MCF 10A (cell line): ENCODE data around the gene POLA1. TPM values are rescaled to one million over a fixed set of nuclear protein-coding genes. Genes with fewer than 3 reads are reported as not detected.
A peak's percentile ranks its signal among the peaks of the same experiment; 100 is the strongest.

ENCODE experiments used
- BruUV-seq: library from RNA; stranded (reverse); fragments of 400-500 nt; replicated peaks from 2 replicates; lab custom pipeline; 2021; lab: Mats Ljungman, UMichigan
- CTCF ChIA-PET: fragments of 300-600 bp; sonication (Branson Sonifier 250); formaldehyde crosslinking; extraction: SDS; loops from one replicate; lab custom pipeline; 2021; ENCODE audit warnings: antibody characterized with exemption, inconsistent platforms; lab: Yijun Ruan, JAX
- POLR2A ChIA-PET: fragments of 300-600, 350-650 bp; sonication (Branson Sonifier 250); formaldehyde crosslinking; extraction: SDS; loops from one replicate; lab custom pipeline; 2020; ENCODE audit warnings: antibody characterized with exemption, inconsistent platforms; lab: Yijun Ruan, JAX
- DNase-seq: peaks from one replicate; pipeline ENCODE4 v3.0.0-alpha.2; 2018; ENCODE audit not compliant: unreplicated experiment
- H3K27ac Mint-ChIP-seq: one replicate; pipeline ENCODE4 v1.8.0; 2022; ENCODE audit warnings: mild to moderate bottlenecking, low read depth, mixed read lengths; ENCODE audit not compliant: unreplicated experiment
- H3K27me3 Mint-ChIP-seq: one replicate; pipeline ENCODE4 v1.8.0; 2022; ENCODE audit warnings: mixed read lengths; ENCODE audit not compliant: insufficient read depth, unreplicated experiment
- H3K36me3 Mint-ChIP-seq: one replicate; pipeline ENCODE4 v1.8.0; 2022; ENCODE audit warnings: mild to moderate bottlenecking, moderate library complexity, mixed read lengths; ENCODE audit not compliant: insufficient read depth, unreplicated experiment
- H3K4me1 Mint-ChIP-seq: one replicate; pipeline ENCODE4 v1.8.0; 2022; ENCODE audit warnings: mixed read lengths; ENCODE audit not compliant: insufficient read depth, unreplicated experiment
- H3K4me3 Mint-ChIP-seq: one replicate; pipeline ENCODE4 v1.8.0; 2022; ENCODE audit warnings: mild to moderate bottlenecking, moderate library complexity, mixed read lengths; ENCODE audit not compliant: unreplicated experiment
- H3K9me3 Mint-ChIP-seq: one replicate; pipeline ENCODE4 v1.8.0; 2022; ENCODE audit warnings: mixed read lengths; ENCODE audit not compliant: unreplicated experiment
- CTCF ChIP-seq: fragments of 200-600 bp; IDR thresholded peaks from one replicate; pipeline ENCODE4 v1.8.0; 2022; ENCODE audit warnings: antibody characterized with exemption, mild to moderate bottlenecking; ENCODE audit not compliant: unreplicated experiment
- intact Hi-C: fragments of 100-400 bp; cut with micrococcal nuclease; formaldehyde crosslinking; loops from 2 replicates; pipeline ENCODE4 v1.14.1; 2022
- total RNA-seq: library from RNA; stranded (reverse); gene quantifications from 2 replicates; pipeline ENCODE4 v1.2.3, GENCODE V29; 2022

The POLA1 gene
- total RNA-seq, 1 experiment from 2014 or later = 9.8 TPM

- ChIA-PET CTCF (no interaction called here), POLR2A (interaction anchor here (1.1 kb wide), 1 partner anchor 37 kb away, joined by 3 read pairs; no protein-coding TSS in a partner anchor)
- Mint-ChIP-seq H3K9me3 (no peaks in the 10 kb centered on the region), H3K4me3 (peak overlapping the region; percentile 65), H3K36me3 (no peaks in the 10 kb centered on the region), H3K27me3 (peaks cover 31% of the 10 kb centered on the region), H3K4me1 (no peaks in the 10 kb centered on the region), H3K27ac (no peak overlapping the region)
- intact Hi-C loops = no loop called here
- DNase-seq = no peak
- BruUV-seq = no TSS peak
- no peak for TF ChIP-seq CTCF
These were observed 319.3 kb downstream of the POLA1 start for GRCh38 chrX:25012793-25013631.

GRCh38 chrX:25013632-25014365 is 320.1 kb downstream of the POLA1 start:
- CTCF ChIA-PET = no interaction called here
- POLR2A ChIA-PET = interaction anchor here (1.1 kb wide), 1 partner anchor 36 kb away, joined by 3 read pairs; no protein-coding TSS in a partner anchor
- Mint-ChIP-seq H3K36me3 (no peaks in the 10 kb centered on the region), H3K9me3 (no peaks in the 10 kb centered on the region), H3K27ac (no peak overlapping the region), H3K4me3 (peak overlapping the region; percentile 47), H3K4me1 (peaks cover 2% of the 10 kb centered on the region), H3K27me3 (peaks cover 35% of the 10 kb centered on the region)
- no TSS peak for BruUV-seq
- DNase-seq = no peak
- TF ChIP-seq CTCF = no peak
- intact Hi-C loops = no loop called here

GRCh38 chrX:25014366-25014838 is 320.7 kb downstream of the POLA1 start:
- TF ChIP-seq CTCF = no peak
- POLR2A ChIA-PET = no interaction called here
- H3K4me3 Mint-ChIP-seq = peak overlapping the region; percentile 47
- no peaks in the 10 kb centered on the region for H3K36me3 Mint-ChIP-seq
- no peak overlapping the region for H3K27ac Mint-ChIP-seq
- CTCF ChIA-PET = no interaction called here
- H3K9me3 Mint-ChIP-seq = no peaks in the 10 kb centered on the region
- H3K27me3 Mint-ChIP-seq = peaks cover 41% of the 10 kb centered on the region
- intact Hi-C loops = no loop called here
- no peak for DNase-seq
- no TSS peak for BruUV-seq
- H3K4me1 Mint-ChIP-seq = peaks cover 5% of the 10 kb centered on the region
